Liver (tissue), 9 donors: ENCODE results near the gene CACNA1C. TPM values are rescaled to one million over a fixed set of nuclear protein-coding genes. Genes with fewer than 3 reads are reported as not detected.

Experiments
- DNase-seq: peaks from one replicate; pipeline ENCODE4 v3.0.0-alpha.2; 2017; ENCODE audit warnings: low spot score
- H3K27ac ChIP-seq, 2 donors: one replicate each; pipeline ENCODE4 v1.7.0; 2013; ENCODE audit warnings: inconsistent platforms in 2 of 2, low read length in 2 of 2, control low read depth in 1 of 2, low read depth in 1 of 2, mild to moderate bottlenecking in 1 of 2
- H3K27me3 ChIP-seq, 4 donors: one replicate each; pipeline versions ENCODE4 v1.6.1 to v1.7.0; 2013; ENCODE audit warnings: low read length in 3 of 4, inconsistent platforms in 1 of 4, mild to moderate bottlenecking in 1 of 4, moderate library complexity in 1 of 4; ENCODE audit not compliant: control insufficient read depth in 4 of 4, insufficient read depth in 4 of 4
- H3K36me3 ChIP-seq, 4 donors: one replicate each; pipeline versions ENCODE4 v1.6.1 to v1.7.0; 2013; ENCODE audit warnings: low read length in 3 of 4, mild to moderate bottlenecking in 3 of 4, low read depth in 1 of 4, moderate library complexity in 1 of 4; ENCODE audit not compliant: control insufficient read depth in 4 of 4, insufficient read depth in 3 of 4
- H3K4me1 ChIP-seq, 4 donors: one replicate each; pipeline versions ENCODE4 v1.6.1 to v1.7.0; 2013; ENCODE audit warnings: low read length in 3 of 4, mild to moderate bottlenecking in 3 of 4, moderate library complexity in 1 of 4; ENCODE audit not compliant: control insufficient read depth in 4 of 4, insufficient read depth in 4 of 4
- H3K4me3 ChIP-seq, 3 donors: one replicate each; pipeline versions ENCODE4 v1.6.1 to v1.7.0; 2013; ENCODE audit warnings: low read length in 3 of 3, control low read depth in 1 of 3, low read depth in 1 of 3, mild to moderate bottlenecking in 1 of 3
- H3K9ac ChIP-seq, 2 donors: one replicate each; pipeline ENCODE4 v1.7.0; 2013; ENCODE audit warnings: low read length in 2 of 2, mild to moderate bottlenecking in 2 of 2, moderate library complexity in 2 of 2, control low read depth in 1 of 2, low read depth in 1 of 2
- H3K9me3 ChIP-seq, 4 donors: one replicate each; pipeline versions ENCODE4 v1.6.1 to v1.7.0; 2013; ENCODE audit warnings: low read length in 3 of 4; ENCODE audit not compliant: control insufficient read depth in 4 of 4
- EGR1 ChIP-seq, 2 donors: IDR thresholded peaks; 2 replicates each; pipeline ENCODE4 v1.6.1; 2016 to 2018; ENCODE audit warnings: antibody characterized with exemption in 2 of 2, low read depth in 2 of 2
- FOXA1 ChIP-seq: IDR thresholded peaks from 2 replicates; pipeline ENCODE4 v1.6.1; 2016; ENCODE audit warnings: antibody characterized with exemption
- FOXA2 ChIP-seq: IDR thresholded peaks from 2 replicates; pipeline ENCODE4 v1.6.1; 2016; ENCODE audit warnings: antibody characterized with exemption
- GABPA ChIP-seq, 2 donors: IDR thresholded peaks in 1 of 2; conservative IDR thresholded peaks in 1 of 2; 2 replicates each; pipeline ENCODE4 v1.6.1; 2016; ENCODE audit warnings: antibody characterized with exemption in 2 of 2, mild to moderate bottlenecking in 1 of 2, moderate library complexity in 1 of 2
- HNF4G ChIP-seq: IDR thresholded peaks from 2 replicates; pipeline ENCODE4 v1.6.1; 2016; ENCODE audit warnings: antibody characterized with exemption
- JUND ChIP-seq, 2 donors: IDR thresholded peaks; 2 replicates each; pipeline ENCODE4 v1.6.1; 2016; ENCODE audit warnings: antibody characterized with exemption in 2 of 2
- NR2F2 ChIP-seq: IDR thresholded peaks from 2 replicates; pipeline ENCODE4 v1.6.1; 2016; ENCODE audit warnings: antibody characterized with exemption
- RAD21 ChIP-seq, 2 donors: IDR thresholded peaks; 2 replicates each; pipeline ENCODE4 v1.6.1; 2016; ENCODE audit warnings: antibody characterized with exemption in 2 of 2, mild to moderate bottlenecking in 2 of 2
- RXRA ChIP-seq, 2 donors: IDR thresholded peaks; 2 replicates each; pipeline ENCODE4 v1.6.1; 2017 to 2018; ENCODE audit warnings: antibody characterized with exemption in 2 of 2, mild to moderate bottlenecking in 1 of 2
- SP1 ChIP-seq: IDR thresholded peaks from 2 replicates; pipeline ENCODE4 v1.6.1; 2018; ENCODE audit warnings: antibody characterized with exemption, mild to moderate bottlenecking
- TAF1 ChIP-seq: conservative IDR thresholded peaks from 2 replicates; pipeline ENCODE4 v1.6.1; 2016; ENCODE audit warnings: antibody characterized with exemption, mild to moderate bottlenecking
- YY1 ChIP-seq: IDR thresholded peaks from 2 replicates; pipeline ENCODE4 v1.6.1; 2016; ENCODE audit warnings: antibody characterized with exemption, mild to moderate bottlenecking
- whole genome bisulfite sequencing: extraction: QIAGEN DNeasy Blood & Tissue Kit; methylation state at CpG from one replicate; pipeline ENCODE4 v1.1.7; 2013; 5-methylcytosine and 5-hydroxymethylcytosine counted together
- polyA plus RNA-seq, 2 donors: library from polyadenylated mRNA; stranded (reverse) in 1 of 2; unstranded in 1 of 2; fragments of 200-250 nt in 1 of 2; fragments of >200 nt in 1 of 2; fragmentation: Nextera tagmentation in 1 of 2; extraction: Ambion mirVana in 1 of 2; gene quantifications; one replicate each; pipeline versions ENCODE4 v1.2.1 to v1.2.3, GENCODE V29; 2013 to 2015
- total RNA-seq, 2 donors: library from RNA; depleted of rRNA; stranded (reverse); fragments of >200 nt; gene quantifications; one replicate each; pipeline ENCODE4 v1.2.3, GENCODE V29; 2014
- TF ChIP-seq, protein P1 (sequence below): IDR thresholded peaks from 2 replicates; pipeline ENCODE4 v1.6.1; 2016; ENCODE audit warnings: antibody characterized with exemption
- TF ChIP-seq, protein P2 (sequence below): IDR thresholded peaks from 2 replicates; pipeline ENCODE4 v1.6.1; 2016; ENCODE audit warnings: antibody characterized with exemption
- TF ChIP-seq, protein P3 (sequence below): fragments of 150-350 bp; IDR thresholded peaks from 2 replicates; pipeline ENCODE4 v1.5.1; 2017; ENCODE audit warnings: improper control_type of control experiment, low read depth, low read length; ENCODE audit not compliant: missing input control
- TF ChIP-seq, protein P4 (sequence below): IDR thresholded peaks from 2 replicates; pipeline ENCODE4 v1.6.1; 2016; ENCODE audit warnings: antibody characterized with exemption
- donor health status: healthy.
- donor health status: healthy.
- donor health status: healthy.
- donor health status: healthy.
- donor health status: healthy.

Gene CACNA1C
- total and polyA plus RNA-seq, 4 donors, result 0.23 to 1.9 (median 0.41) TPM

DNA sequence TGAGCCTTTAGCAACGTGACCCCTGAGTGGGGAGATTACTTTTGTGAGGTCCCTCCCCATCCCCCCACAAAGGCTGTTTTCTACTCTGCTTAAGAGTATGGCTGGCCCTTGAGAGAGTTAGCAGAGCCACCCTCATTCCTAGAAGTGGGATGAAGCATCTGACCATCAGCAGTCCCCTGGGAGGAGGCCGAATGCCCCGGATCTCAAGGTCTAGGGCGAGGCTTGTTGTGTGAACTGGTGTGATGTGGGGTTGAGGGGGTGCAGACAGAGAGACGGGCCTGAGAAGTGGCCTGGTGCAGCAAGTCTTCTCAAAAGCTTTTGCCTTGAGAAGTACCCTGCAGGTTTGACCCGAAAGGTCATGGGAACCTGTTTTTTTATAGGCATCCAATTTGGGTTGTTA is 589.0 kb downstream of the CACNA1C start (continued):
- TF ChIP-seq, protein P1, sequence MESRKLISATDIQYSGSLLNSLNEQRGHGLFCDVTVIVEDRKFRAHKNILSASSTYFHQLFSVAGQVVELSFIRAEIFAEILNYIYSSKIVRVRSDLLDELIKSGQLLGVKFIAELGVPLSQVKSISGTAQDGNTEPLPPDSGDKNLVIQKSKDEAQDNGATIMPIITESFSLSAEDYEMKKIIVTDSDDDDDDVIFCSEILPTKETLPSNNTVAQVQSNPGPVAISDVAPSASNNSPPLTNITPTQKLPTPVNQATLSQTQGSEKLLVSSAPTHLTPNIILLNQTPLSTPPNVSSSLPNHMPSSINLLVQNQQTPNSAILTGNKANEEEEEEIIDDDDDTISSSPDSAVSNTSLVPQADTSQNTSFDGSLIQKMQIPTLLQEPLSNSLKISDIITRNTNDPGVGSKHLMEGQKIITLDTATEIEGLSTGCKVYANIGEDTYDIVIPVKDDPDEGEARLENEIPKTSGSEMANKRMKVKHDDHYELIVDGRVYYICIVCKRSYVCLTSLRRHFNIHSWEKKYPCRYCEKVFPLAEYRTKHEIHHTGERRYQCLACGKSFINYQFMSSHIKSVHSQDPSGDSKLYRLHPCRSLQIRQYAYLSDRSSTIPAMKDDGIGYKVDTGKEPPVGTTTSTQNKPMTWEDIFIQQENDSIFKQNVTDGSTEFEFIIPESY, result no peak
- TF ChIP-seq, protein P2, sequence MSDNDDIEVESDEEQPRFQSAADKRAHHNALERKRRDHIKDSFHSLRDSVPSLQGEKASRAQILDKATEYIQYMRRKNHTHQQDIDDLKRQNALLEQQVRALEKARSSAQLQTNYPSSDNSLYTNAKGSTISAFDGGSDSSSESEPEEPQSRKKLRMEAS, result no peak
- TF ChIP-seq GABPA (IDR thresholded peaks at IDR 0.05 in 1 of 2, conservative IDR thresholded peaks at IDR 0.05 in 1 of 2), result no peak

DNA sequence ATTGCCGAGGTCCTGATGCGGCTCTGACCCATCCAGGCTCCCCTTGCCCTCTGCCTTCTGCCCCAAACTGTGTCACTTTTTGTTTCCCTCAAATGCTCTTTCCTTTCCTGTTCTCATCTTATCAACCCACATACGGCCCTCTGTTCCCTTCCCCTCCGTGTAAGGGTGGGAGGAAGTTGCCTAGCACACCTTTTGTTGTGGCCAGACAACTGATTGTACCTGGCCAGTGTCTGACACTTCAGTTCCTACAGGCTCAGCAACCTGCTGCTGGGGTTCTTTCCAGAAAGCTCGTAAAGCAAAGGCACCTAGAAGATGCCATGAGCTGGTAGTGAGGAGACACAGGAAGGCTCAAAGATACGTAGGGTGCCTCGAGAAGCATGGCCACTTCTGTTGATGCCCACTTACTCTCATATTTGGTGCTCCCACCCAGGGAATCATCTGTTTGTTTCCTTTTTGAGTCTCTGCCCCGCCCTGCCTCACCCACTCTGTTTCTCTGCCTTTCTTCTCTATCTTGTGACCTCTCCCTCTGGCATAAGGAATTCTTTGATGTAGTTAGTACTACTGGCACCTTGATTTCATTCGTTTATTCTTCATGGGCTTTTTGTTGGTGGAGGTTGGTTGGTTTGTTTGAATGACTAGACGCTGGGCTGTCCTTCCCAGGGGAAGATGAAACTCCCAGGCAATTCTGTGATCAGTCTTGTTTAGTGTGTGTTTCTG is 589.5 kb downstream of the CACNA1C start:
- TF ChIP-seq, protein P2, result no peak
- TF ChIP-seq NR2F2, result no peak
- TF ChIP-seq, protein P3, sequence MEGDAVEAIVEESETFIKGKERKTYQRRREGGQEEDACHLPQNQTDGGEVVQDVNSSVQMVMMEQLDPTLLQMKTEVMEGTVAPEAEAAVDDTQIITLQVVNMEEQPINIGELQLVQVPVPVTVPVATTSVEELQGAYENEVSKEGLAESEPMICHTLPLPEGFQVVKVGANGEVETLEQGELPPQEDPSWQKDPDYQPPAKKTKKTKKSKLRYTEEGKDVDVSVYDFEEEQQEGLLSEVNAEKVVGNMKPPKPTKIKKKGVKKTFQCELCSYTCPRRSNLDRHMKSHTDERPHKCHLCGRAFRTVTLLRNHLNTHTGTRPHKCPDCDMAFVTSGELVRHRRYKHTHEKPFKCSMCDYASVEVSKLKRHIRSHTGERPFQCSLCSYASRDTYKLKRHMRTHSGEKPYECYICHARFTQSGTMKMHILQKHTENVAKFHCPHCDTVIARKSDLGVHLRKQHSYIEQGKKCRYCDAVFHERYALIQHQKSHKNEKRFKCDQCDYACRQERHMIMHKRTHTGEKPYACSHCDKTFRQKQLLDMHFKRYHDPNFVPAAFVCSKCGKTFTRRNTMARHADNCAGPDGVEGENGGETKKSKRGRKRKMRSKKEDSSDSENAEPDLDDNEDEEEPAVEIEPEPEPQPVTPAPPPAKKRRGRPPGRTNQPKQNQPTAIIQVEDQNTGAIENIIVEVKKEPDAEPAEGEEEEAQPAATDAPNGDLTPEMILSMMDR, result no peak
- TF ChIP-seq YY1, result no peak
- TF ChIP-seq FOXA1, result no peak
- TF ChIP-seq TAF1, result no peak
- no peak for TF ChIP-seq RXRA (IDR thresholded peaks at IDR 0.05)
- no peak for TF ChIP-seq HNF4G
- no peak for TF ChIP-seq RAD21 (IDR thresholded peaks at IDR 0.05)
- no peak for TF ChIP-seq FOXA2
- no peak for TF ChIP-seq JUND (IDR thresholded peaks at IDR 0.05)
- TF ChIP-seq, protein P4, sequence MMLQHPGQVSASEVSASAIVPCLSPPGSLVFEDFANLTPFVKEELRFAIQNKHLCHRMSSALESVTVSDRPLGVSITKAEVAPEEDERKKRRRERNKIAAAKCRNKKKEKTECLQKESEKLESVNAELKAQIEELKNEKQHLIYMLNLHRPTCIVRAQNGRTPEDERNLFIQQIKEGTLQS, result no peak
- TF ChIP-seq SP1, result no peak
- TF ChIP-seq GABPA (IDR thresholded peaks at IDR 0.05 in 1 of 2, conservative IDR thresholded peaks at IDR 0.05 in 1 of 2), result no peak
- TF ChIP-seq, protein P1, result no peak
- TF ChIP-seq EGR1 (IDR thresholded peaks at IDR 0.05; ENCODE audit: low read depth in 2 of 2), result no peak
- no peaks in the 10 kb centered on the region for H3K9me3 ChIP-seq
- H3K36me3 ChIP-seq, result no peaks in the 10 kb centered on the region
- WGBS, result 60% methylated on average over 10 of the region's 10 CpGs
- H3K27ac ChIP-seq, result no peak overlapping the region
- H3K9ac ChIP-seq, result no peak overlapping the region
- no peaks in the 10 kb centered on the region for H3K4me1 ChIP-seq
- H3K4me3 ChIP-seq, result no peak overlapping the region
- DNase-seq, result no peak
- peaks cover 0 to 2% (median 0%) of the 10 kb centered on the region in 4 donors for H3K27me3 ChIP-seq
